Measurements from ENCODE around the gene PPIF.

PPIF gene

DNA sequence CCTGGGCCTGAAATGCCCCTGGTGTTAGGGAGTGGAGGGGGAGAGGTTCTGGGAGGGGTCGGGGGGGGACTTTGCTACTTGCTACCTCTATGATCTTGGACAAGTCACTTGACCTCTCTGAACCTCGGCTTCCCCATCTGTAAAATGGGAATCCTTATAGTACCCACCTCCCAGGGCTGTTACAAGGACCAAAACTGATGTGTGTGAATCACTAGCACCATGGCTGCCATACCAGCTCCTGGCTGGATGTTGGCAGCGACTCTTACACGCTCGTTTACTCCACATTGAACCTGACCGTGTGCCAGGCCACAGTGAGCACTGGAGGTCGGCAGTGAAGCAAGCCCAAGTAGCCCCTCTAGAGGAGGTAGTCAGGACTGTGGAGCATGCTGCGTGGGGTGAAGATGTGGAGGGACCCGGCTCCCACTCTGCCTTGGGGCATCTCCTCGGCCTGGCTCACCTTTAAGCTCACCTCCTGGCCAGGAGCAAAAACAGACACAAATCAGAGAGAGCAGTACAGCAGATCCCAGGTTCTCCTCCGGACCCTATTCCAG lies 28.9 kb downstream of the PPIF start:
- DNase-seq, result no peak

DNA sequence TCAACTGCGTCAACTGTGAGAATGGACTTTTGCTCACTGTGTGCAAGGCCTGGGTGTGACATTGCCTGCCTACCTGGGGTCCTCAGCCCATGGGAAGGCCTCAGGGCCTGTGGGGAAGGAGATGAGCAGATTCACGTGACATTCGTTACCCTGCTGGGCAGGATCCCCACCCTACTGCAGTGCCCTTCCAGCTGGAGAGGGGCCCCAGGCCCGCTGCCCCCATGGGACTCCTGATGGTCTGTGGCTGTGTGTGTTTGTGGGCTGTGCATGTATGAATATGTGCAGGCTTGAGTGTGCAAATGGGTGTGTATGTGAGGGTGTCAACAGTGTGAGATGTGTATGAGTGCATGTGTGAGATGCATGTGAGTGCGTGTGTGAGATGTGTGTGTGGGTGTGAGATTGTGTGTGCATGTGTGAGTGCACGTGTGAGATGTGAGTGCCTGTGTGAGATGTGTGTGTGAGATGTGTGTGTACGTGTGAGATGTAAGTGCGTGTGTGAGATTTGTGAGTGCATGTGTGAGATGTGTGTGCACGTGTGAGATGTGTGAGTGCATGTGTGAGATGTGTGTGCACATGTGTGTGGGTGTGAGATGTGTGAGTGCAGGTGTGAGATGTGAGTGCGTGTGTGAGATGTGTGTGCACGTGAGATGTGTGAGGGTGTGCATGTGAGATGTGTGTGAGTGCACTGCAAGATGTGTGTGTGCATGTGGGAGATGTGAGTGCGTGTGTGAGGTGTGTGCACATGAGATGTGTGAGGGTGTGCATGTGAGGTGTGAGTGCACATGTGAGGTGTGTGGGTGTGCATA lies 29.7 kb downstream of the PPIF start:
- no peak for DNase-seq

DNA sequence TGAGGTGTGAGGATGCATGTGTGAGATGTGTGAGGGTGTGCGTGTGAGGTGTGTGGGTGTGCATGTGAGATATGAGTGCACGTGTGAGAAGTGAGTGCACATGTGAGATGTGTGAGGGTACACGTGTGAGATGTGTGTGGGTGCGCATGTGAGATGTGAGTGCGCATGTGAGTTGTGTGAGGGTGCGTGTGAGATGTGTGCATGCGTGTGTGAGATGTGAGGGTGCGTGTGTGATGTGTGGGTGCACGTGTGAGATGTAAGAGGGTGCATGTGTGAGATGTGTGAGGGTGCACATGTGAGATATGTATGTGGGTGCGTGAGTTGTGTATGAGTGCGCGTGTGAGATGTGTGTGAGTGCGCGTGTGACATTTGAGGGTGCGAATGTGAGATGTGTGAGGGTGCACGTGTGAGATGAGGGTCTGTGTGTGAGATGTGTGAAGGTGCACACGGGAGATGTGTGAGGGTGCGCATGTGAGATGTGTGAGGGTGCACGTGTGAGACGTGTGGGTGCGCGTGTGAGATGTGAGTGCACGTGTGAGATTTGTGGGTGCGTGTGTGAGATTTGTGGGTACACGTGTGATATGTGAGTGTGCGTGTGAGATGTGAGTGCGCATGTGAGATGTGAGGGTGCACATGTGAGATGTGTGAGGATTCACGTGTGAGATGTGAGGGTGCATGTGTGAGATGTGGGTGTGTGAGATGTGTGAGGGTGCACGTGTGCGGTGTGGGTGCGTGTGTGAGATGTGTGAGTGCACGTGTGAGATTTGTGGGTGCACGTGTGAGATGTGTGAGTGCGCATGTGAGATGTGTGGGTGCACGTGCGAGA lies 30.5 kb downstream of the PPIF start:
- DNase-seq, result no peak

DNA sequence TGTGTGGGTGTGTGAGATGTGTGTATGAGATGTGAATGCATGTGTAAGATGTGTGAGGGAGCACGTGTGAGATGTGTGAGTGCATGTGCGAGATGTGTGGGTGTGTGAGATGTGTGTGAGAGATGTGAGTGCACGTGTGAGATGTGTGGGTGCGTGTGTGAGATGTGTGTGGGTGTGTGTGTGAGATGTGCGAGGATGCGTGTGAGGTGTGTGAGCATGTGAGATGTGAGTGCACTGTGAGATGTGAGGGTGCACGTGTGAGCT lies 31.0 kb downstream of the PPIF start:
- no peak for DNase-seq

DNA sequence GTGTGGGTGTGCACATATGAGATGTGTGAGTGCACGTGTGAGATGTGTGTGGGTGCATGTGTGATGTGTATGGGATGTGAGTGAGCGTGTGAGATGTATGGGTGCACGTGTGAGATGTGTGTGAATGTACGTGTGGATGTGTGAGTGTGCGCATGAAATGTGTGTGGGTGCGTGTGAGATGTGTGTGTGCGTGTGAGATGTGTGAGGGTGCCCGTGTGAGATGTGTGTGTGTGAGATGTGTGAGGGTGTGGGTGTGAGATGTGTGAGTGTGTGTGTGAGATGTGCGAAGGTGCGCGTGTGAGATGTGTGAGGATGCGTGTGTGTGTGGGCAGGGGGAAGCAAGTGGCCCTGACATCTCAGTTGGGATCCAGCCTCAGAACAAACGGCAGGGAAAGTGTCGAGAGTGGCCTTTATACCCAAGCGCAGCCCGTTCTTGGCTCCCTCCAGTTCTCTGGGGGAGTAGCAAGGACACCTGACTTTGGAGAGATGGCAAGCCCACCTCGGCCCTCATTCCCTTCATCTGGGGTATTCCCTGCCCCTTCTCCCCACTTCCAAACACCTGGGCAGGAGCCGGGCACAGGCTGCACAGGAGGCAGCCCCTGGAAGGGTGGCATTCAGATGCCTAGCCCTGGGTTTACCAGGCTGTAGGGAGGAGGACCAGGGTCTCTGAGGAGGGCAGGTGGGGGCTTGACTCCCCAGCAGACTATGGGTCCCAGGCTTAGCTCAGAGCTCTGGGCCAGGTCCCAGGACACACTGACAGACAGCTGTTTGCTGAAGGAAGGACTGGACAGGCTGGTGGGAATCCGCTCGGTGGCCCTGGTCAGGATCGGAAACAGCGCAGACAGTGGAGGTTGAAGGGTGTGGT lies 31.6 kb downstream of the PPIF start:
- DNase-seq, result peak; percentile 17

DNA sequence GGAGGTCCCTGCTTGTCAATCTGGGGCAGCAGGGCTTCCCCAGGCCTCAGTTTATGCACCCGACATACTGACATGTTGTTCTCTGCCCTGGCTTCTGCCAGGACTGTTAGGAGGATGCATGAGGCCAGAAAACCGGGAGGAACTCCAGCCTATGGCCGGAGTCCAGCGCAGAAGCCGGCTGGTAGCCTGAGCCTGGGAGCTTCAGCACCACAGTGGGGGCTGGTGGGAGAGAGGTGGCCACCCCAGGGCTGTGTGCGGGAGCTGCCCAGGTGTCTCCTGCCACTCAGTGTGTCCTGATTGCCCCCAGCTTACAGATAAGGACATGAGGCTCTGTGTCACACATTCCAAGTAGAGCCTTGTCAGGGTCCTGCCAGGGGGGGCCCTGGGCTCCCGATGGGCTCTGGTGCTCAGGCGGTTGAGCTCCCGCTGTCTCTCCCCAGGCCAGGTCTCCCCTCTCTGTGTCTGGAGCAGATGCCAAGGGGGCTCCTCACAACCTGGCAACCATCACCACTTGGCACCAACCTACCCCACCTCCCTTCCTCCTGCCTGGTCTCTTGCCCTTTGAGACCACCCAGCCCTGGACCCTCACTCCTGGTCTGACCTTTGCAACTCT lies 32.3 kb downstream of the PPIF start:
- peak; percentile 47 for DNase-seq

DNA sequence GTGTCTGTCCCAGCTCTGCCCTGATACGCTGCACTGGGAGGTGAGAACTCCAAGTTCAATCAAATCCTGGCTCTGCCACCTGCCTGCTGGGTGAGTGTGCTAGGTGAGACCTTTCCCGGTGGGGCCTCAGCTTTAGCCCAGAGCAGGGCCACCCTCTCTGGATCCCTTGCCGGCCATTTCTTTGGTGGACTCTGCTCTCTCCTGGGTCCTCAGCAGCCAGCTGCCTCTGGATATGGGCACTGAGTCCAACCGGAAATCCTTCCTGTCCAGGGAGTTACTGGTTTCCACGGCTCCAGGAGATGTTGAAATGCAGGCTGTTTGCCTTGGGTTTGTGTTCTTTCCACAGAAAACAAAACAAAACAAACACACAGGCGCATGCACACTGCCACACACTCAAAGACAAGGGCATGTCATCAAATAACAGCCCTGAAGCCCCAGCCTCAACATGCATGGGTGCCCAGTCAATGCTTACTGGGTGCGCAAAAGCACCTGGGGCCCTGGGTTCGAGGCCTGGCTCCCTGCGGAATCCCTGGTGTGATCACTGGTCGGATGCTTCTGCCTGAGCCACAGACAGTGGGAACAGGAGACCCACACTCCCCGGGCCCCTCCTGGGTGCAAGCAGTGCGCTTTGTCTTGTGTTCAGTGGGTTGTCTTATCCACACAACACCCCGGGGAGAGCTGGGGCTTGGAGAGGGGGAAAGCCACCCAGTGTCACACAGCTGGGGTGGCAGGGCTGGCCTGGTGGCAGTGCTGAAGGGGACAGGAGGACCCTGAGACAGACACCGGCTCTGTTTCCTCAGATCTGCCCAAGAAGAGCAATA lies 33.1 kb downstream of the PPIF start:
- peak; percentile 75 for DNase-seq

DNA sequence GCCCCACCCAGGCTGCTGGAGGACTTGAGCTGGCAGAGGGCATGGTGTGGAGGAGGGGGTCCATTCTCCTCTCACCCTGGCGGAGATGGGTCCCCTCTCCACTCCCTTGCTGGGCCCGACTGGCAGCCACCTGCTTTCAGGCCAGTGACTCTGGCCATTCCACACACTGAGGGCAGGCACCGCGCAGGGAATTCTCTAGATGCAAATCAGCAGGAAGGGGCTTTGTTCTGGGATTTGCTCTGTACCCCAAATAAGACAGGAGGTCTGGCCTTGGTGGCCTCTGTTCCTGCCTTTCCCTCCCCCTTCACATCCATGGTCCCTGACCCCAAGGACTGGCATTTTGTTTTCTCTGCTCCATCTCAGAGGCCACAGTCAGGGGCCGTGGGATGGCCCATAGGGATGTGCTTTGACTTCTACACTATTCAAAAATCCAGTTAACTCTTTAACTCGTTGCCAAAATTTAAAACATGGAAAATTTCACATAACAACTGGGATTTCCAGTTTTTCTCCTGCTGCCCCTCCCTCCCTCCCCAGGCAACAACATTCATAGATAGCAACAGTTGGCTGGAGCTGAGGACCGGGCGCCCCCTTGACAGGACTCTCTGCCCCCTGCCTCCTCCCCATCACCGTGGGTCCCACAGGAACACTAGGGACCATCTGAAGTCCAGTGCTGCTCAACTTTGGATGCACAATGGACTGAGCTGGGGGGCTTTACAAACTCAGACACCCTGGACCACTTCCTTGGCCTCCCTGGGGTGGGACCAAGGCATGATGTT lies 33.9 kb downstream of the PPIF start:
- DNase-seq, result peak; percentile 28

DNA sequence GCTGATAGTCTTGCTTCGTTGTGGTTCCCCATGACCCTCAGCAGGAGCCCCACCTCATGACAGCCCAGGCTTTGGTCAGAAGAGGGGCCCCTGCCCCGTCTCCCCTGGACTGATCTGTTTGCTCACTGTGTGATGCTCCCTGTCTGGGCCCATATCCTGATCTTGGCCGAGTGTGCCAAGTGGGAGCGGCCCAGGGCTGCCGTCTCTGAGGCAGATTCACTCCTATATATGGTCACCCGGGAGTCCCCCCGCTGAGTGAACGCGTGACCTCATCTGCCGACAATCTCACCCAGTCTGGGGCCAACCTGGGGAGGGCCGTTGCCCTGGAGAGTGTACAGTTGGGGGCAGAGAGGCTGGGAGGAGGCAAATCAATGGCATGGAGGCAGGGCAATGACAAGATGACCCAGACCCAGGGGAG lies 34.5 kb downstream of the PPIF start:
- DNase-seq, result peak; percentile 78

DNA sequence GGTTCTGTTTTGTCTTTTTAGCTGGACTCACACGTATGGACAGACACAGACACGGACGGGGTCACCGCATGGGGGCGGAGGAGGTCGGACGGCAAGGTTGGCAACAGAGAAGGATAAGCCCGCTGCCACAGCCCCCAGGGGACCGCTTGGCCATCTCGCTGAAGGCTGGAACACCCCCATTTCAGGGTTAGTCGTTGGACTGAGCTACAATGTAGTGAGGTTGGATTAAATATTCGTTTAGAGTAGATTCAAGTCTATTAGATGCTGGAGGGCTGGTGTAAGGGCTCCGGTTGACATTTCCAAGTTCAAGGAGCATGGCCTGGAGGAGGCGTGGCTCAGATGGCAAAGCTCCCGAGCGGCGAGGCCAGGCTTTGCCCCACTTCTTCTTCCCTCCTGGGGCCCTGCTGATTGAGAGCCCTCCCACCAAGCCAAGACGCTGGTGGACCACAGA lies 35.2 kb downstream of the PPIF start:
- DNase-seq, result peak; percentile 18

DNA sequence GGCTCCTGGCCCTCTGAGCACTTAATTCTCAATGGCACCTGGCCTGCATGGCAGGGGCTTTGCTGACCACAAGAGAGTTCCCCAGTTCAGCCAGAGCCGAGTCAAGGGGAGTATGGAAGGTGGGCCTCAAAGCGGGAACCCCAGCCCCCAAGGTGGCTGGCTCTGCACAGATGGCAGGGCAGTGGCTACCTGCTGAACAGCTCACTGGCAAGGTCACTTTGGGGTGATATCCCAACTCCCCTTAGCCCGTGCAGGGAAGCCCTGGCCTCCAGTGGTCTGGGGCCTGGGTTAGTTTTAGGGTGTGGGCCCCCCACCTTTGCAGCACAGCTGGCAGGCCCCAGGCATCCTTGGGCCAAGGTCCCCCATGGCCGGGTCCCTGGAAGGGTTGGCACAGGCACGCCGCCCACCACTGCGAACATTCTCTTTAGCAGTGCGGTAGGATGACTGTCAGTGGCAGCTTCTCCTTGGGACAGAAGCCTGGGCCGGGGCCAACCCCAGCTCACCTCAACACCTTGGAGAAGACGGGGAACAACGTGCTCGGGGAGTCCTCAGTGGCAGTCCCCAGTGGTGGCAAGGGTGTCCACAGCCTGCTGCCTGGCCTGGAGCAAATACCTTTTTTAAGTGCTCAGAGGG lies 36.8 kb downstream of the PPIF start:
- DNase-seq, result peak; percentile 18

DNA sequence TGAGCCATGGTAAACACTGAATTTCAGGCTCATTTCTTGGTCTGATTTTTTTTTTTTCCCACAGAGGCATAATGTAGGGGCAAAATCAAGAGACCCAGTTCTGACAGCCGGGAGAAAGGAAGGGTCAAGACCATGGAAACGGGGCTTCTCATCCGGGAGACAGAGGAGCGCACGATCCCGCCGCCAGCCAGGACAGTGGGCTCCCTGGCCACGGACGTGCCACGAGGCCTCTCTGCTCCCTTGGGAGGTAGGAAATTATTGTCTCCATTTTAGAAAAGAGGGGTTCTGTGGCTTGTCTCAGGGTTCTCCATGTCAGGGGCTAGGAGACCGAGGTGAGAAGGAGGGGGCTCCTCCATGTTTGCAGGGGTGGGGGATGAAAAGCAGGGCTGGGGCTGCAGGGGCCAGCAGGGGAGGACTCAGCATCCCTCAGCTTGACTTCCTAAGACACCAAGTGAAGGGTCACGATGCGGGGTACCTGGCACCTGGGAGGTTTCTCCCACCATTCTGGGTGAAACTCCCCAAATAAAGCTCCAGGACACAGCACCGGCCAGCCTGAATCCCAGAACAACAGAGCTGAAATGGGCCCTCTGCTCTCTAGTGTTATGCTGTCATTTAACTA lies 37.6 kb downstream of the PPIF start:
- DNase-seq, result peak; percentile 10

DNA sequence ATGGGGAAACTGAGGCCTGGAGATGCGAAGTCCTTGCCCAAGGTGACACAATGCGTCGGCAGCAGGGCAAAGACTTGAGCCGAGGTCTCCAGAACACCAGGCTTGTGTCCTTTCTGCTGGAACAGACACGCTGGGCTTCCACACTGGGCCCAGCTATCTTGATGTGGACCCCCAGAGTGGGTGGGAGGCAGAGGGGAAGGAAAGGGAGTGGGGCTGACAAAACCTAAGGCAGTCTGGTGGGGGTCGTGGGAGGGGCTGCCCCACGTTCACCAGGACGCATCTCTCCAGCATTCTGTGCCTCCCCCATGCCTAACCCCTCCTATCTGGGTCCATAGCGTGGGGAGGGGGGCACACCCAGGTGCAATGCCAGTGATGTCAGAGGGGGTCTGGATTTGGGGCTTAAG lies 38.1 kb downstream of the PPIF start:
- no peak for DNase-seq

DNA sequence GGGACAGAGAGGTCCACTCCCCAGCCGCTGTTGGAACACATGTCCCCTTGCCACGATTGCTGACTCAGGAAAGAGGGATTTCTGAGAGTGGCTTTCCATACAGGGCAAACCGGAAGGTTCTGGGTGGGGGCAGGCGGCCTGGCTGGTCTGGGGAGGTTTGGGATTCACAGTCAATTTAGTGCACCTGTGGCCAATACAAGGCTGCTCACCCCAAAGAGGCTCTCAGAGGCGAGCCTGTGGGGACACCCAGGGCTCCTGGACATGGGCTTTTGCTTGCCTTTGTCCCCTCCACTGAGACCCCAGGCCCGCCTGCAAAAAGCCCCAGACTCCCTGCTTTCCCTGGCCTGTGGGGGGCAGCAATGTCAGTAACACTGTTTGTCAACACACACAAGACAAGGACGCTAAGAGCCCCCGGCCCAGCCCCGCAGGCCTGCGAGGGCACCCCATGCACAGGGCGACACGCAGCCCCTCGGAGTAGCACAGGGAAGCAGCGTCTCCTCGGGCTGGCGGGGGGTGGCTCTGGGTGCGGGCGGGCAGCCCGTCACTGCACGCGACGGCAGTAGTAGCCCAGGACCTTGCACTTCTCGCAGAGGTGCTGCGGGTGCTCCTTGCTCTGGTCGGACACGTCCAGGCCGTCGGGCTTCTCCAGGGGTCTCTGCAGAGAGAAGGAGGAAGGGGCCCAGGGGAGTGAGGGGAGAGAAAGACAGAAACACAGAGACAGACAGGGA lies 38.7 kb downstream of the PPIF start:
- peak; percentile 21 for DNase-seq

DNA sequence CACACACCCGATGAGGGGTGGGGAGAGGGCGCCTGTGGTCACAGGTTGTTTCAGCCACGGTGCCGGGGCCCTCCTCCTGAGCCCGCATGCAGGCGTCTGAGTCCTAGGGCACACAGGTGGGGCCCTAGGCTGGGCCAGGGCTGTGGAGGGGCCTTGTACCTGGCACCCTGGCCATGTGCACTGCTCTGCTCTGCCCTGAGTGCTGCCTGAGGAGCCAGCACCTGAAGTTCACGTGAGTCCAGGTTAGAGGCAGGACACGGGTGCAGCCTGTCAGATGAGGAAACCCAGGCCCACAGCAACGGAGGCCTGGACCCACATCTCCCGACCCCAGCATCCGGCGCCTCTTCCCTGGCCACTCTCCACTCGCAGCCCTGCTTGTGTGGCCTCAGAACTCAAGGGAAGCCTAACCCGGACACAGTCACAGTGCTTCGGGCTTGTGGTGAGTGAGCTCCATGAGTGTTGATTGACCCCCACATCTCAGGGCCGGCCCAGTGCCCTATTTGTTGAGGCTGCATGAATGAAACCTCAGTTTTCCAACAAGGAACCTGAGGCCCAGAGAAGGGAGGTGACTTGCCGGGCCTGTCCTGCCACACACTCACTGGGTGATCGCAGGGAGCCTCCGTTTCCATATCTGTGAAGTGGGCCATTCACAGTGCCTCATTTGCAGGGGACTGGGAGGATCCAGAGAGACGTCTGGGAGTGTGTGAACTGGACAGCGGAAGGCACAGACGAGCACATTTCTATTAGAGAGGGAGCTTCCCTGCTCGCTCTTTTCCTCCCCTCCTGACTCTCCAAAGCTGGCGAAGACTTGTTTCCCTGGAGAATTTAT lies 39.6 kb downstream of the PPIF start:
- peak; percentile 17 for DNase-seq

DNA sequence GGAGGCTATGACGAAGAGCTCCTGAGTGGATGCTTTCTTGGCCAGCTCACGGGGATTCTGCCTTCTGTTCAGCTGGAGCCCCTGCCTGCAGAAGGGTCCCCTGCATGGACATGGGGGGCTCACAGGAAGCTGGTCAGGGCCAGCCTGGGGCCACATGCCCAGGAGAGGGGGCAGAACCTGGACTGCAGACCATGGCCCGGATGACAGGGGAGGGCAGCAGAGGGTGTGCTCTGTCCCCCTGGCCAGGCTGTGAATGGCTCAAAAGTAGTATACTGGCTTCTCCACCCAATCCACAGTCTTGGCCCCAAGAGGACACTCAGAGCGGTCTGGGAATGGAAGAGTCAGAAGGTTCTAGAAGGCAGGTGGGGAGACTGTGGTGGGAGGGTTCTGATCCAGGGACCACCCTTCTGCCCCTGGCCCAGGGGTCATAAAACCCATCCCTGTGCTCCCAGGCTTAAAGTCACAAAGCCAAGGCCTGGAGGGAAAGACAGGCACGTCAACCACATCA lies 40.3 kb downstream of the PPIF start:
- no peak for DNase-seq

DNA sequence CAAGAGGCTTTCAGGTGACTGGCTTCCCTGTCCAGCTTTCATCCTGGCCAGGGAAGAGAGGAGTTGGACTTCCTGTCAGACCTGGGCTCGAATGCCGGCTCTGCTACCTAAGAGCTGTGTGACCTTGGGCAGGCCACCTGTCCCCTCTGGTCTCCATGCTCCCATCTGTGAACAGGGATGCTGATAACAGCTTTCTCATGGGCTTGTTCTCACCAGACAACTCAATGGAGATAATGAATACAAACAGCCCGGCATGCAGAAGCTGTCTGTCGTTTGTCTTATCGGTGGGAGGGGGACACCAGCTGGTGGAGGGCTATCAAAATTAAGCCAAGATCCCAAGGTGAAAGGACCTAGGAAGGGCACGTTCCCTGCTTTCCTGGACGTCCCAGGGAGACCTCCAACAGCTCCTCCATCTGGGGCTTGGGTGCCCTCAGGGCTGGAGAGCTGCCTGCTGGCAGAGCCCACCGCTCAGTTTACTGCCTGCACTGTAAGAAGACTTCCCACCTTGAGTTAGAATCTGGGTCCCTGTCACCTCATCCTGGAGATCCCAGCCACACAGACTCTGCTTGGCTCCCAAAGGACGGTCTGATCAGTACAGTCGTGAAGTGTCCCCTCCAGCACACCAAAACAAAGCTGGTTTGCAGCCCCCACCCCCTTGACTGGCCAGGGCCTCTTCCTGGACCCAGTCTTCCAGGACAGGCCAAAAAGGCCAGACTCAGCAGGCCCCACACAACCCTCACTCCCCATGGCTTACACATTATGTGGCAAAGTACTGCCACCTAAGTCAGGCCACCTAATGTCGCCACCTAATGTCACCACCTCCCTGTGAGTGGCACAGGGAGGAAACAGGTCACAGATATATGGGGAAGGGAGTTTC lies 40.9 kb downstream of the PPIF start:
- DNase-seq, result peak; percentile 13
